Left lobe of liver (tissue), 2 donors: ENCODE results near the gene STK32B. TPM values are rescaled to one million over a fixed set of nuclear protein-coding genes. Genes with fewer than 3 reads are reported as not detected.
"Not testable (repeated sequence)": the region's sequence is repeated elsewhere in the genome, so short reads cannot be mapped to it uniquely, and the experiment has no call there.

Experiments
- ATAC-seq: fragments of 200-7000 bp; cut with Tn5 transposase; one replicate; pipeline ENCODE4 v1.9.1; 2020; ENCODE audit warnings: mild to moderate bottlenecking, moderate library complexity
- DNase-seq: peaks from one replicate; pipeline ENCODE4 v3.0.0-alpha.2; 2020; ENCODE audit warnings: low spot score
- total RNA-seq: library from RNA; stranded (reverse); gene quantifications from one replicate; pipeline ENCODE4 v1.2.1, GENCODE V29; 2021
- donor health status: DM: no; HTN: no; CAD: no; lungs with moderate emphysema.
- donor health status: DM: no; HTN: yes; CAD: no.

Gene STK32B
- total RNA-seq, 1 donor from 2014 or later, result 0.25 TPM

GRCh38 chr4:5066101-5066500 lies 14.8 kb downstream of the STK32B start:
- no peak for DNase-seq
- no peak for ATAC-seq

GRCh38 chr4:5066968-5067367 lies 15.7 kb downstream of the STK32B start:
- not testable (repeated sequence) for DNase-seq, ATAC-seq

- DNase-seq, result no peak
- no peak for ATAC-seq
Measured at GRCh38 chr4:5067908-5068307, 16.6 kb downstream of the STK32B start.

GRCh38 chr4:5069901-5070300 lies 18.6 kb downstream of the STK32B start:
- DNase-seq (no peak), ATAC-seq (no peak)

- DNase-seq (no peak), ATAC-seq (no peak)
Measured at GRCh38 chr4:5072948-5073347, 21.7 kb downstream of the STK32B start.

GRCh38 chr4:5078009-5078408 lies 26.7 kb downstream of the STK32B start:
- no peak for DNase-seq
- no peak for ATAC-seq

GRCh38 chr4:5079581-5079980 lies 28.3 kb downstream of the STK32B start:
- ATAC-seq, result no peak
- DNase-seq, result no peak

- ATAC-seq, result no peak
- no peak for DNase-seq
Measured at GRCh38 chr4:5081441-5081999, 30.2 kb downstream of the STK32B start.

- ATAC-seq, result no peak
- DNase-seq, result no peak
Measured at GRCh38 chr4:5082376-5082775, 31.1 kb downstream of the STK32B start.

- no peak for ATAC-seq
- DNase-seq, result no peak
Measured at GRCh38 chr4:5084911-5085475, 33.7 kb downstream of the STK32B start.

GRCh38 chr4:5086535-5086934 lies 35.3 kb downstream of the STK32B start:
- DNase-seq, result no peak
- no peak for ATAC-seq

GRCh38 chr4:5096261-5096660 lies 45.0 kb downstream of the STK32B start:
- no peak for ATAC-seq
- no peak for DNase-seq

- ATAC-seq (no peak), DNase-seq (no peak)
Measured at GRCh38 chr4:5098176-5098575, 46.9 kb downstream of the STK32B start.

- no peak for DNase-seq
- ATAC-seq, result no peak
Measured at GRCh38 chr4:5100336-5100735, 49.1 kb downstream of the STK32B start.

- ATAC-seq, result no peak
- DNase-seq, result no peak
Measured at GRCh38 chr4:5100986-5101385, 49.7 kb downstream of the STK32B start.

GRCh38 chr4:5101571-5101970 lies 50.3 kb downstream of the STK32B start:
- no peak for ATAC-seq
- DNase-seq, result no peak

- ATAC-seq (no peak), DNase-seq (no peak)
Measured at GRCh38 chr4:5110901-5111300, 59.6 kb downstream of the STK32B start.

- DNase-seq, result no peak
- ATAC-seq, result no peak
Measured at GRCh38 chr4:5112333-5113095, 61.2 kb downstream of the STK32B start.

- DNase-seq (no peak), ATAC-seq (no peak)
Measured at GRCh38 chr4:5114950-5115349, 63.7 kb downstream of the STK32B start.

GRCh38 chr4:5118091-5118786 lies 67.0 kb downstream of the STK32B start:
- ATAC-seq, result no peak
- no peak for DNase-seq

- DNase-seq (no peak), ATAC-seq (no peak)
Measured at GRCh38 chr4:5118994-5119835, 67.9 kb downstream of the STK32B start.
